HG02943 (cell line): ENCODE results near the gene SUMO1.
"Not testable (repeated sequence)": the region's sequence is repeated elsewhere in the genome, so short reads cannot be mapped to it uniquely, and the experiment has no call there.

Experiments used
- ATAC-seq: cut with Tn5 transposase; IDR thresholded peaks from one replicate; pipeline ENCODE4 v1.9.1; 2021; ENCODE audit warnings: mild to moderate bottlenecking, low read depth, moderate library complexity; ENCODE audit not compliant: unreplicated experiment

The SUMO1 gene

GRCh38 chr2:202238234-202239197, at the start of gene SUMO1:
SUMO1 (minus strand) TSS chr2:202238597; CDS start chr2:202238451, 146 bp downstream.
- peak; percentile 96 for ATAC-seq

- ATAC-seq = no peak
Observed at GRCh38 chr2:202286595-202286994, 48.2 kb upstream of the SUMO1 start.

DNA sequence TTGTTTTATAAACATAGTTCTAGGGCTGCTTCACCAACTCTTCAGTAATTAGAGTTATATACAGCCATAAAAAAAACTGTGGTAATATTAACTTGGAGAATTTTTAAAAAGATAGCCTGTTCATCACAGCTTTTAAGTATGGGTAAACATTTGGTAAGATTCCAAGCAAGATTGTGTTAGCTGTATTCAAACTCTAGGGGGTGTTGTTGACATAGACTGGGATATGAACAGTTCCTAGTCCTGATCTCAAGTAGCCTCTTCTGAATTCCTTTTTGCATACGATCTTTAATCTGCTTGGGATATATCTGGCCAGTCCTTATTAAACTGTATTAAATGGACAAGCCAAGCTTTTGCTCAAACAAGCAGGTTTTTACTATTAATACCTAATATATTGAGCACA, 40.5 kb upstream of the SUMO1 start:
- no peak for ATAC-seq

- ATAC-seq = no peak
Observed at GRCh38 chr2:202278036-202278760, 39.8 kb upstream of the SUMO1 start.

DNA sequence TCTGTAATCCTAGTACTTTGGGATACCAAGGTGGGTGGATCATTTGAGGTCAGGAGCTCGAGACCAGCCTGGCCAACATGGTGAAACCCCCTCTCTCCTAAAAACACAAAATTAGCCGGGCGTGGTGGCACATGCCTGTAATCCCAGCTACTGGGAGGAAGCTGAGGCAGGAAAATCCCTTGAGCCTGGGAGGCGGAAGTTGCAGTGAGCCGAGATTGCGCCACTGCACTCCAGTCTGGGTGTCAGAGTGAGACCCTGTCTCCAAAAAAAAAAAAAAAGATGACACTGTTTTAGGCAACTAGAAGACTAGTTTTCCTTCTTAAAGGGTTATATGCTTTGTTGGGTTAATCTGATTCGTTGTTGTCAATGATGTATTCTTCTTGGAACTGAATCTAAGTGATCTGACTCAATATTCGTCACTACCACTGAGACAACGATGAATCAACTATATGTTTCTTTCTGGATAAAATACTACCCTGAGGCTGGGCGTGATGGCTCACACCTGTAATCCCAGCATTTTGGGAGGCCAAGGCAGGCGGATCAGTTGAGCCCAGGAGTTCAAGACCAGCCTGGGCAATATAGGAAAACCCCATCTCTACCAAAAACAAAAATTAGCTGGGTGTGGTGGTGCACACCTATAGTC, 37.8 kb upstream of the SUMO1 start:
- not testable (repeated sequence) for ATAC-seq

GRCh38 chr2:202270487-202270886, 32.1 kb upstream of the SUMO1 start:
- ATAC-seq = no peak

DNA sequence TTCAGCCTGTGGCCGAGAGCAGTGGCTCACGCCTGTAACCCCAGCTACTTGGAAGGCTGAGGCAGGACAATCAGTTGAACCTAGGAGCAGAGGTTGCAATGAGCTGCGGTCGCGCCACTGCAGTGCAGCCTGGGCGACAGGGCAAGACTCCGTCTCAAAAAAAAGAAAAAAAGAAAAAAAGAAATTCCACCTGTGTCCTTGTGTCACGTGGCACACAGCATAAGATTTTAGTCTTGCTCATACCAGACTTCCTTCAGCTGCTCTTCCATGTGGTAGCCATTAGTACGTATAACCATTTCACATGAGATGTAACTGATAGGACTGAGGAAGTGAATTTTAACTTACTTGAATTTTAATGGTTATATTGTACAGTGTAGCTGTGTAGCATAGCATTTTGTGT, 31.2 kb upstream of the SUMO1 start:
- ATAC-seq = no peak

- ATAC-seq = no peak
Observed at GRCh38 chr2:202267495-202267894, 29.1 kb upstream of the SUMO1 start.

- ATAC-seq = peak; percentile 92
Observed at GRCh38 chr2:202265467-202266277, 27.3 kb upstream of the SUMO1 start, which contains the start of gene NOP58. NOP58 (plus strand) TSS chr2:202265763; CDS start chr2:202265942, 179 bp downstream.

- ATAC-seq = no peak
Observed at GRCh38 chr2:202261531-202261930, 23.1 kb upstream of the SUMO1 start.

- ATAC-seq = no peak
Observed at GRCh38 chr2:202251494-202251893, 13.1 kb upstream of the SUMO1 start.

GRCh38 chr2:202249521-202250253, 11.3 kb upstream of the SUMO1 start:
- no peak for ATAC-seq

GRCh38 chr2:202247710-202248109, 9.3 kb upstream of the SUMO1 start:
- not testable (repeated sequence) for ATAC-seq

- peak; percentile 30 for ATAC-seq
Observed at GRCh38 chr2:202237787-202238233, 587 bp downstream of the SUMO1 start.

DNA sequence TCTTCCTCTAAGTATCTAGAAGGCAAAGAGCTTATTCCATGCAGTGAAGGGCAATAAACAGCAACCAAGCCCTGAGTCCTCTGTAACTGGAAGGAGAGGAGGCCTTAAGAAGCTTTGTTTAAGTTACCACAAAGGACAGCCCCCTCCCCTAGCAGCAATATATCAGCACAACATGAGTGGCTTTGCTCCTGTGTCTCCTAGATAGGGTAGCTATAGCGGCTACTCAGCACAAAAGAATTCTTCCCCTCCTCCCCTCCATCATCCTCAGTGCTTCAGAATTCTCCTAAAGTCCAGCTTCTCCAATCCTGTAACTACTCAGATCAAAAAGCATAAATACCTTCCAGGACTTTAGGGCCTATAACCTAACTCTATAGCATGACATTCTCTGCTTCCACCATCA, 16.5 kb downstream of the SUMO1 start:
- ATAC-seq = no peak

GRCh38 chr2:202215179-202215578, 23.2 kb downstream of the SUMO1 start:
- ATAC-seq = no peak

GRCh38 chr2:202208526-202208925, 29.9 kb downstream of the SUMO1 start:
- no peak for ATAC-seq

DNA sequence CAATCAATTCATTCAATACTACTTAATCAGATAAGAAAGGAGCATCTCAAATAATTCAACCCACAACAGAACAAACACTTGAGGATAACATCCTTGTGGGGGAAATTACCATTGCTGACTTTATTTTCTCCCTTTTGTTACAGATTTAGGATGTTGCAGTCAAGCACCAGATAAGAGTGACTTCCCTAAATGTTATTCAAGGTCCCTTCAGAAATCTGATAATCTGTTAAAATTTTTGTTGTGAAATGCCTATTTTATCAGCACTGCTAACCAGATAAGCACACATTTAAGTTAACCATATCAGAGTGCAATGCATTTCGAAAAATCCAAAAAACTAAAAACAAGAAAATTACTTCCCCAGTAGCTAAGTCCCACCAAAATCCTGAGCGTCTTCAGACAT, 33.5 kb downstream of the SUMO1 start:
- ATAC-seq = no peak

- ATAC-seq = no peak
Observed at GRCh38 chr2:202203348-202203747, 35.0 kb downstream of the SUMO1 start.
